K562 (cell line): ENCODE results near the gene ALG1L2. TPM values are rescaled to one million over a fixed set of nuclear protein-coding genes. Genes with fewer than 3 reads are reported as not detected.

Source experiments
- ATAC-seq: fragments of 200-7000 bp; cut with Tn5 transposase; 3 replicates; pipeline ENCODE4 v1.9.1; 2020; ENCODE audit warnings: moderate library complexity
- Bru-seq: library from RNA; stranded (reverse); fragments of 400-500 nt; gene quantifications from one replicate; lab custom pipeline; 2021; lab: Mats Ljungman, UMichigan
- BruChase-seq, 2 experiments: library from RNA; stranded (reverse); fragments of 400-500 nt; gene quantifications; one replicate each; lab custom pipeline; 2021; lab: Mats Ljungman, UMichigan
- BruUV-seq: library from RNA; stranded (reverse); fragments of 400-500 nt; replicated peaks from 2 replicates; lab custom pipeline; 2021; lab: Mats Ljungman, UMichigan
- CTCF ChIA-PET: fragments of 300-600 bp; formaldehyde crosslinking; extraction: SDS; loops from one replicate; lab custom pipeline; 2021; ENCODE audit warnings: low intra/inter-chr PET ratio; lab: Yijun Ruan, JAX
- POLR2A ChIA-PET: fragments of 300-600, 350-650 bp; sonication (Branson Sonifier 250); formaldehyde crosslinking; extraction: SDS; loops from one replicate; lab custom pipeline; 2021; ENCODE audit warnings: antibody characterized with exemption, inconsistent platforms; lab: Yijun Ruan, JAX
- DNase-seq, 4 experiments: peaks; one replicate each; pipeline versions ENCODE4 v3.0.0 to v3.0.0-alpha.2; 2011 to 2018; ENCODE audit warnings: low spot score in 3 of 4, mixed read lengths in 3 of 4; ENCODE audit errors: extremely low read depth in 1 of 4
- FAIRE-seq: peaks from 2 replicates; lab custom pipeline; 2011; peaks lifted over from hg19 to GRCh38; lab: Jason Lieb, UNC
- H2AFZ ChIP-seq: 2 replicates; pipeline ENCODE4 v1.6.0; 2011; ENCODE audit warnings: low read depth, low read length, control low read depth, inconsistent platforms
- H3K27ac ChIP-seq: fragments of 200-600 bp; 3 replicates; pipeline ENCODE4 v1.8.0; 2011; ENCODE audit warnings: low read depth, mild to moderate bottlenecking, control low read depth, inconsistent platforms, low read length, moderate library complexity, mixed read lengths; ENCODE audit errors: extremely low read depth
- H3K27me3 ChIP-seq, 2 experiments: fragments of 300-600 bp in 1 of 2; 2 replicates in 1 of 2; 3 replicates in 1 of 2; pipeline versions ENCODE4 v1.6.0 to v1.8.0; 2011; ENCODE audit warnings: inconsistent platforms in 2 of 2, low read length in 2 of 2, mild to moderate bottlenecking in 1 of 2, mixed read lengths in 1 of 2, moderate library complexity in 1 of 2; ENCODE audit not compliant: control insufficient read depth in 2 of 2, insufficient read depth in 2 of 2
- H3K36me3 ChIP-seq: fragments of 300-600 bp; 3 replicates; pipeline ENCODE4 v1.8.0; 2011; ENCODE audit warnings: mild to moderate bottlenecking, low read length, inconsistent platforms; ENCODE audit not compliant: control insufficient read depth, insufficient read depth
- H3K4me1 ChIP-seq, 2 experiments: fragments of 200-600 bp in 1 of 2; replicated peaks in 1 of 2; 2 replicates in 1 of 2; 3 replicates in 1 of 2; pipeline versions ENCODE4 v1.5.1 to v1.8.0; 2011; ENCODE audit warnings: inconsistent platforms in 2 of 2, low read length in 2 of 2, mild to moderate bottlenecking in 1 of 2, mixed read lengths in 1 of 2, moderate library complexity in 1 of 2; ENCODE audit not compliant: control insufficient read depth in 2 of 2, insufficient read depth in 2 of 2
- H3K4me2 ChIP-seq: 2 replicates; pipeline ENCODE4 v1.6.1; 2011; ENCODE audit warnings: low read length, control low read depth, inconsistent platforms, mixed read lengths; ENCODE audit not compliant: insufficient read depth
- H3K4me3 ChIP-seq: fragments of 200-600 bp; sonication (generic), shearing (Covaris generic); 2 replicates; pipeline ENCODE4 v1.5.1; 2016; ENCODE audit warnings: control low read depth, inconsistent platforms
- H3K79me2 ChIP-seq: fragments of 200-600 bp; 3 replicates; pipeline ENCODE4 v1.8.0; 2011; ENCODE audit warnings: low read length, inconsistent platforms; ENCODE audit not compliant: control insufficient read depth, insufficient read depth
- H3K9ac ChIP-seq, 2 experiments: 2 replicates each; pipeline versions ENCODE4 v1.6.0 to v1.6.1; 2011; ENCODE audit warnings: low read depth in 2 of 2, low read length in 2 of 2, control low read depth in 1 of 2, inconsistent platforms in 1 of 2, mild to moderate bottlenecking in 1 of 2, mixed read lengths in 1 of 2; ENCODE audit not compliant: insufficient read depth in 1 of 2
- H3K9me1 ChIP-seq: one replicate; pipeline ENCODE4 v1.6.0; 2011; ENCODE audit warnings: inconsistent platforms, mild to moderate bottlenecking, low read length, moderate library complexity; ENCODE audit not compliant: control insufficient read depth, insufficient read depth
- H3K9me3 ChIP-seq: replicated peaks from 2 replicates; pipeline ENCODE4 v1.5.1; 2011; ENCODE audit warnings: low read depth, low read length, inconsistent platforms; ENCODE audit not compliant: control insufficient read depth, insufficient read depth
- H4K20me1 ChIP-seq: replicated peaks from 2 replicates; pipeline ENCODE4 v1.6.1; 2011; ENCODE audit warnings: low read length, inconsistent platforms, mixed read lengths; ENCODE audit not compliant: control insufficient read depth, insufficient read depth
- CC2D1A ChIP-seq: fragments of 450-650 bp; IDR thresholded peaks from 2 replicates; pipeline ENCODE4 v1.6.1; 2017; ENCODE audit warnings: mild to moderate bottlenecking
- KDM2B ChIP-seq: fragments of 250-450 bp; sonication (Bioruptor Pico); IDR thresholded peaks from 2 replicates; pipeline ENCODE4 v1.8.0; 2021; ENCODE audit warnings: mild to moderate bottlenecking, moderate library complexity
- NFIC ChIP-seq: fragments of 450-650 bp; IDR thresholded peaks from 2 replicates; pipeline ENCODE4 v1.6.1; 2017; ENCODE audit warnings: mild to moderate bottlenecking, inconsistent platforms
- THRB ChIP-seq: fragments of 450-650 bp; formaldehyde crosslinking; conservative IDR thresholded peaks from 2 replicates; pipeline ENCODE4 v1.4.0; 2022; ENCODE audit warnings: mild to moderate bottlenecking, missing genetic modification characterization
- XRCC5 ChIP-seq: fragments of 200-400 bp; formaldehyde crosslinking; IDR thresholded peaks from 2 replicates; pipeline ENCODE4 v1.6.1; 2017; ENCODE audit warnings: low read depth, mild to moderate bottlenecking, low read length
- ZNF124 ChIP-seq: sonication (generic); formaldehyde crosslinking; IDR thresholded peaks from 2 replicates; pipeline ENCODE4 v1.8.1; 2022; ENCODE audit warnings: missing genetic modification reagents
- ZNF655 ChIP-seq: fragments of 250-450 bp; sonication (Bioruptor Pico); IDR thresholded peaks from 2 replicates; pipeline ENCODE4 v1.5.0; 2021
- ZNF778 ChIP-seq: fragments of 450-650 bp; formaldehyde crosslinking; IDR thresholded peaks from 2 replicates; pipeline ENCODE4 v1.4.0; 2020; ENCODE audit warnings: mild to moderate bottlenecking, moderate library complexity
- WGBS: fragments of 100-300 bp; shearing (Covaris generic); methylation state at CpG from one replicate; pipeline ENCODE4 v1.1.6; 2016; ENCODE audit warnings: low coverage, mixed read lengths; ENCODE audit not compliant: insufficient coverage; ENCODE audit errors: missing lambda C conversion rate; 5-methylcytosine and 5-hydroxymethylcytosine counted together
- in situ Hi-C: fragments of 300-500 bp; cut with MboI; formaldehyde crosslinking; loops from 4 replicates; pipeline ENCODE4 v1.15.0; 2018; ENCODE audit warnings: inconsistent platforms, mixed read lengths
- intact Hi-C: fragments of 100-400 bp; cut with micrococcal nuclease; formaldehyde crosslinking; loops from 2 replicates; pipeline ENCODE4 v1.14.2; 2022
- long read RNA-seq, 3 experiments: library from polyadenylated mRNA in 2 of 3; library from RNA in 1 of 3; unstranded in 2 of 3; stranded (forward) in 1 of 3; transcript quantifications; one replicate each; pipeline ENCODE4 v2.0.0, GENCODE V29; 2019 to 2022
- polyA minus RNA-seq, 3 experiments: library from RNA; depleted of rRNA, polyadenylated mRNA; stranded (reverse); fragments of >200 nt; gene quantifications; 2 replicates each; pipeline ENCODE4 v1.2.3, GENCODE V29; 2011
- polyA plus RNA-seq, 8 experiments: library from polyadenylated mRNA; depleted of rRNA in 4 of 8; stranded (reverse) in 5 of 8; unstranded in 3 of 8; fragments of >200 nt; fragmentation: Nextera tagmentation in 2 of 8; fragmentation: Illumina TruSeq in 1 of 8; extraction: Ambion mirVana in 2 of 8; extraction: Trizol in 1 of 8; gene quantifications; 2 replicates each; pipeline versions ENCODE4 v1.2.1 to v1.2.3, GENCODE V29; 2011 to 2014; ENCODE audit warnings: inconsistent platforms in 1 of 8, missing spikeins in 1 of 8
- total RNA-seq, 7 experiments: library from RNA; depleted of rRNA in 6 of 7; stranded (reverse); fragments of >200 nt in 6 of 7; fragmentation: Illumina TruSeq in 2 of 7; extraction: Trizol in 2 of 7; gene quantifications; 2 replicates each; pipeline versions ENCODE4 v1.2.1 to v1.2.3, GENCODE V29; 2011 to 2021; ENCODE audit warnings: low replicate concordance in 1 of 7

ALG1L2 gene
- total RNA-seq (2011; cell fraction: chromatin; rRNA removed; ENCODE audit: low replicate concordance): 2.1 and 2.9 TPM in 2 replicates
- 1.5 TPM in 1 of 2 replicates, not detected in the other for total RNA-seq (2011; cell fraction: nucleolus; rRNA removed)
- 1.2 and 4.7 TPM in 2 replicates for total RNA-seq (2011; cell fraction: nucleoplasm; rRNA removed)
- total RNA-seq (2014; rRNA removed) (1.1 TPM in 1 of 2 replicates, not detected in the other), total RNA-seq (2014; rRNA removed; fragmentation: Illumina TruSeq; extraction: Trizol) (0.44 and 0.64 TPM in 2 replicates), total RNA-seq (2015; rRNA removed; fragmentation: Illumina TruSeq; extraction: Trizol) (0.34 TPM in 1 of 2 replicates, not detected in the other), total RNA-seq (2021) (0.53 TPM in 1 of 2 replicates, not detected in the other), polyA plus RNA-seq (2011; rRNA removed) (0.26 TPM in 2 replicates), polyA plus RNA-seq (2014; fragmentation: Illumina TruSeq; extraction: Trizol) (0.25 TPM in 1 of 2 replicates, not detected in the other), polyA plus RNA-seq (2014; fragmentation: Nextera tagmentation; extraction: Ambion mirVana) (under 1 TPM in 1 of 2 experiments, not detected in 1; 0.10 TPM), polyA plus RNA-seq (2014; rRNA removed) (0.33 and 0.46 TPM in 2 replicates), polyA minus RNA-seq (2011; rRNA and poly(A)+ RNA removed) (0.72 TPM in 1 of 2 replicates, not detected in the other), Bru-seq, nascent RNA (percentile 17 among the genes with signal in this experiment), BruChase-seq, experiment 1, labeled RNA remaining after a 2-hour chase (percentile 6 among the genes with signal in this experiment), BruChase-seq, experiment 2, labeled RNA remaining after a 6-hour chase (percentile 18 among the genes with signal in this experiment)
- polyA plus RNA-seq (2011; cell fraction: cytosol; rRNA removed): not detected in 2 replicates
- polyA plus RNA-seq (2011; cell fraction: nucleus; rRNA removed): 0.25 and 0.28 TPM in 2 replicates
- 0.14 and 0.18 TPM in 2 replicates for polyA plus RNA-seq (2012)
- not detected in 2 replicates for polyA minus RNA-seq (2011; cell fraction: cytosol; rRNA and poly(A)+ RNA removed)
- polyA minus RNA-seq (2011; cell fraction: nucleus; rRNA and poly(A)+ RNA removed): 1.3 TPM in 2 replicates
- long read RNA-seq, experiment 1, partial matches to known transcripts: 0 of 6 reads
- long read RNA-seq, experiment 1, other reads (novel, unspliced or antisense): 6 of 6 reads
- long read RNA-seq, experiment 2: 0 reads
- long read RNA-seq, experiment 3, partial matches to known transcripts: 0 of 1 reads
- long read RNA-seq, experiment 3, other reads (novel, unspliced or antisense): 1 of 1 reads

- intact Hi-C loops: no loop called here
- ATAC-seq (no peak), DNase-seq (no peak), FAIRE-seq (no peak)
- H3K4me2 ChIP-seq: no peak within 1 kb of the TSS
- H3K9ac ChIP-seq: no peak within 1 kb of the TSS
- CTCF ChIA-PET: no interaction called here
- H3K27me3 ChIP-seq: peaks cover 0 to 10% of the 10 kb centered on the region in 2 experiments; a peak in 2 of 5 replicates
- BruUV-seq: no TSS peak
- H4K20me1 ChIP-seq: no peaks in the 10 kb centered on the region
- POLR2A ChIA-PET: no interaction called here
- no peaks in the 10 kb centered on the region; a peak in 2 of 5 replicates for H3K4me1 ChIP-seq
- in situ Hi-C loops: no loop called here
- no peak within 1 kb of the TSS for H3K4me3 ChIP-seq
- no peaks in the 10 kb centered on the region for H3K9me3 ChIP-seq
- no peaks in the 10 kb centered on the region for H3K79me2 ChIP-seq
- no peaks in the 10 kb centered on the region for H3K36me3 ChIP-seq
- H2AFZ ChIP-seq: no peak within 1 kb of the TSS
- WGBS: 2% methylated on average over 7 of the region's 7 CpGs
- H3K27ac ChIP-seq: no peak within 1 kb of the TSS
- H3K9me1 ChIP-seq: no peaks in the 10 kb centered on the region
- TF ChIP-seq XRCC5 (no peak), THRB (no peak), ZNF778 (CRISPR knock-in tag) (no peak), ZNF655 (CRISPR knock-in tag) (no peak), KDM2B (CRISPR knock-in tag) (no peak), NFIC (no peak), ZNF124 (no peak), CC2D1A (no peak)
Measured at GRCh38 chr3:130081351-130081881, at the start of gene ALG1L2. Gene ALG1L2, plus strand, starts transcription at chr3:130081831. Its CDS starts 186 bp downstream, at chr3:130082017.
